ENCODE measurements around the gene H19. TPM values are rescaled to one million over a fixed set of nuclear protein-coding genes. Genes with fewer than 3 reads are reported as not detected.

H19 gene
- total and polyA plus RNA-seq, 12 donors = 338 to 22,690 (median 2,698) TPM

DNA sequence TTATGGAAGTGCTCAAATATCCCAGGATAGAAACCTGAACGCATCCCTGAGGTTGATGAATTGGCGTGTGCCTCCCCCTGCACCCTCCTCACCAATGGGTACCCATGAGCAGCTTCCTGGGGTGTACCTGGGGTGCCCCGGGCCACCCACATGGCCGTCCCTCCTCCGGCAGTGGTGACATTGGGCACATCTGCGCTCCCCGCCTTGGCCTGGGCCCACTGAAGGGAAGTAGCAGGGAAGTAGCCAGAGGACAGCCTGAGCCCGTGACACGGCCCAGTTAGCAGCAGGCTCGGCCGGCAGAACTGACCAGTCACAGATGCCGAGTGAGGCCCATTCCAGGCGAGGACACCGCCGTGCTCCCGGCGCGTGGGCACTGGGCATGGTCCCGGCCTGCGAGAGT, 33.8 kb downstream of the H19 start:
- WGBS, 4 donors = 92 to 93% methylated on average over 2 to 3 of the region's 20 CpGs; no CpG with 5 or more reads in 2 of the 4 donors
- no peak overlapping the region for H3K27ac ChIP-seq

DNA sequence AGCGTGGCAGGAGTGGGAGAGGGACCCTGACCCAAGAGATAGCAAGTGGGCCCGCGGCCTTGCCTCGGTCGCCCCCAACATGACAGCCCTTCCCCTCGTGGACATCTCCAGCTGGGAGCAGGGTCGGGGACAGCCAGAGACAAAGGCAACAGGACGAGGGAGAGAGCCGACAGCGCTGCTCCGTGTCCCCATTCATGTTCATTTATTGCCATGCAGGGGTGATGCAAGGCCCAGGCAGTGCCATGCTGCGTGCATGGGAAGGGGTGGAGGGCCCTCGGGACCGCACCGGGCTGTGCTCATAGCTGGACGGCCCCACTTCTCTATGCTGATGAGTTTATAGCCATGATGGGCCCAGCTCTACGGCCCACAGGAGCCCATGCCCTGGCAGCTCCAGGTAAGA, 37.9 kb downstream of the H19 start:
- no peaks in the 10 kb centered on the region for H3K4me1 ChIP-seq (replicated peaks in 1 of 2)
- no peak overlapping the region for H3K4me3 ChIP-seq
- peak in 1 of 7 donors; percentile 9 for DNase-seq
- no peaks in the 10 kb centered on the region for H3K36me3 ChIP-seq (replicated peaks in 1 of 2)
- no peaks in the 10 kb centered on the region for H3K27me3 ChIP-seq
- TF ChIP-seq, protein P1, sequence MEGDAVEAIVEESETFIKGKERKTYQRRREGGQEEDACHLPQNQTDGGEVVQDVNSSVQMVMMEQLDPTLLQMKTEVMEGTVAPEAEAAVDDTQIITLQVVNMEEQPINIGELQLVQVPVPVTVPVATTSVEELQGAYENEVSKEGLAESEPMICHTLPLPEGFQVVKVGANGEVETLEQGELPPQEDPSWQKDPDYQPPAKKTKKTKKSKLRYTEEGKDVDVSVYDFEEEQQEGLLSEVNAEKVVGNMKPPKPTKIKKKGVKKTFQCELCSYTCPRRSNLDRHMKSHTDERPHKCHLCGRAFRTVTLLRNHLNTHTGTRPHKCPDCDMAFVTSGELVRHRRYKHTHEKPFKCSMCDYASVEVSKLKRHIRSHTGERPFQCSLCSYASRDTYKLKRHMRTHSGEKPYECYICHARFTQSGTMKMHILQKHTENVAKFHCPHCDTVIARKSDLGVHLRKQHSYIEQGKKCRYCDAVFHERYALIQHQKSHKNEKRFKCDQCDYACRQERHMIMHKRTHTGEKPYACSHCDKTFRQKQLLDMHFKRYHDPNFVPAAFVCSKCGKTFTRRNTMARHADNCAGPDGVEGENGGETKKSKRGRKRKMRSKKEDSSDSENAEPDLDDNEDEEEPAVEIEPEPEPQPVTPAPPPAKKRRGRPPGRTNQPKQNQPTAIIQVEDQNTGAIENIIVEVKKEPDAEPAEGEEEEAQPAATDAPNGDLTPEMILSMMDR (IDR thresholded peaks at IDR 0.05) = no peak
- no peak for TF ChIP-seq POLR2A (IDR thresholded peaks at IDR 0.05)
- H3K27ac ChIP-seq = no peak overlapping the region
- 98% methylated on average over 5 of the region's 17 CpGs; no CpG with 5 or more reads in 3 of the 4 donors for WGBS, 4 donors
- intact Hi-C loops (cut with DNase I) = no loop called here
- no peaks in the 10 kb centered on the region for H3K9me3 ChIP-seq (replicated peaks in 1 of 3)

More for the DNA sequence above, 33.8 kb downstream of the H19 start:
- intact Hi-C loops (cut with DNase I) = no loop called here
- DNase-seq = no peak
- Histone ChIP-seq H3K4me1 (replicated peaks in 1 of 2) (no peaks in the 10 kb centered on the region), H3K4me3 (no peak overlapping the region), H3K27me3 (no peaks in the 10 kb centered on the region), H3K9me3 (replicated peaks in 1 of 3) (no peaks in the 10 kb centered on the region), H3K36me3 (replicated peaks in 1 of 2) (no peaks in the 10 kb centered on the region)
- TF ChIP-seq, protein P1 (IDR thresholded peaks at IDR 0.05) = no peak
- TF ChIP-seq POLR2A (IDR thresholded peaks at IDR 0.05) = no peak

DNA sequence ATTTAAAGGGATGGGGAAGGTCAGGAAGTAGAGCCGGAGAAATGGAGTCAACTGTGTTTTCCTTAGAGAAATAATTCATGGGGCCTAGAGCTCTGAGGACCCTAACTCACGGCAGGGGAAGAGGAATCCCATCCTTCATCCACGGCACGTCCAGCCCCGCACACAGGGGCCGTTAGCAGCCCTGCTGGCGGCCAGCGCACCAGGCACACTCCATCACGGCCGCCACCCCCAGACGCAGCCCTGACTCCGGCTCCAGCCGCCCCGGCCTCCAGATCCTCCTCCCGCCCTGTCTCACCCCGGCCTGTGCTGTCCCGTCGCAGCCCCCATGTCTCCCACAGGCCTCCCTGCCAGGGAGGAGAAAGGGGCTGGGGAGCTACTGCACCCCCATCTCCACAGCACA, 39.3 kb downstream of the H19 start:
- WGBS, 4 donors = no CpG with 5 or more reads among the region's 18 CpGs
- Histone ChIP-seq H3K4me3 (no peak overlapping the region), H3K27ac (no peak overlapping the region), H3K9me3 (replicated peaks in 1 of 3) (no peaks in the 10 kb centered on the region), H3K27me3 (no peaks in the 10 kb centered on the region), H3K36me3 (replicated peaks in 1 of 2) (no peaks in the 10 kb centered on the region), H3K4me1 (replicated peaks in 1 of 2) (no peaks in the 10 kb centered on the region)
- TF ChIP-seq, protein P1 (IDR thresholded peaks at IDR 0.05) = no peak
- TF ChIP-seq POLR2A (IDR thresholded peaks at IDR 0.05) = no peak
- no peak for DNase-seq
- intact Hi-C loops (cut with DNase I) = no loop called here

DNA sequence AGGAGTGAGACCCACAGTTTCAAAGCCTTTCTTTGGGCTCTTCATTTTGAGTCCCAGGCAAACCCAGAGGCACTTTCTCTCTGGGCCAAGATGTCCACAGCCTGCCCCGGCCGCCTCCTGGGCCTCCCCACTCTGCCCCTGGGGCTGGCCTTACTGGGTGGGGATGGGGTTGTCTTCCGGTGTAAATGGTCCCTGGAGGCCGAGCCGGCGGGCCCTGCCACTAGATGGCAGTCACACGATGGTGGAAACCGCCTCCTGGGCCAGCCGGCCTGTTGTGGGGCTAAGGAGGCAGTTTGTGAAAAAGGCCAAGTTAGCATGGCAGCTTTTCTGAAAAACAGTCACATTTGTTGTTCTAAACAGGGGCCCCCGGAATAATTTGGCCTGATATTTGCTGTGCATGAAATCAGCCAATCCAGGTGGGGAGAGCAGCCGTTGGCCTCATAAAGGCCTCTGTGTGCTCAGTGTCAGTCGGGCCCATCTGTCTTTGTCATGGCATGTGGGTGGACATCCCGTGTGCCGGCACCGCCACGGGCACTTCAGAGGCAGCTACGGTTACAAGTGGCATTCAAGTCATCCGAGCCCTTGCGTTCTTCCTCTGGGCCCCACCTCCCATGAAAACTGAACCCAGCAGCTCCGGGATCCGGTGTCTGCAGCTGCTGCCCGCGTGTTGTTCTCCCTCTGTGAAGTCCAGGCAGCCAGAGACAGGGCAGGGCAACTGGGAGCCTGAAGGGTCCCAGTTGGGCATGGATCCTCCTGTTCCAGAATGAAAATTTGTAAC, 44.0 kb downstream of the H19 start:
- H3K4me1 ChIP-seq (replicated peaks in 1 of 2) = no peaks in the 10 kb centered on the region
- H3K36me3 ChIP-seq (replicated peaks in 1 of 2) = no peaks in the 10 kb centered on the region
- intact Hi-C loops (cut with DNase I) = no loop called here
- H3K27me3 ChIP-seq = no peaks in the 10 kb centered on the region
- 24 to 53% methylated on average over 3 to 4 of the region's 23 CpGs; no CpG with 5 or more reads in 2 of the 4 donors for WGBS, 4 donors
- H3K9me3 ChIP-seq (replicated peaks in 1 of 3) = no peaks in the 10 kb centered on the region
- peak in 6 of 7 donors; percentile 8 to 76 (median 30) for DNase-seq
- no peak overlapping the region for H3K4me3 ChIP-seq
- peak overlapping the region in 2 of 5 donors; percentile 67 to 72 for H3K27ac ChIP-seq
- no peak for TF ChIP-seq POLR2A (IDR thresholded peaks at IDR 0.05)
- TF ChIP-seq, protein P1 (IDR thresholded peaks at IDR 0.05) = peak in 2 of 6 experiments; percentile 11 to 39
